HG03342 (cell line): ENCODE data around the gene DNAJC30.

Experiments used
- ATAC-seq: cut with Tn5 transposase; IDR thresholded peaks from one replicate; pipeline ENCODE4 v1.9.1; 2021; ENCODE audit warnings: mild to moderate bottlenecking, moderate library complexity; ENCODE audit not compliant: unreplicated experiment

The DNAJC30 gene

DNA sequence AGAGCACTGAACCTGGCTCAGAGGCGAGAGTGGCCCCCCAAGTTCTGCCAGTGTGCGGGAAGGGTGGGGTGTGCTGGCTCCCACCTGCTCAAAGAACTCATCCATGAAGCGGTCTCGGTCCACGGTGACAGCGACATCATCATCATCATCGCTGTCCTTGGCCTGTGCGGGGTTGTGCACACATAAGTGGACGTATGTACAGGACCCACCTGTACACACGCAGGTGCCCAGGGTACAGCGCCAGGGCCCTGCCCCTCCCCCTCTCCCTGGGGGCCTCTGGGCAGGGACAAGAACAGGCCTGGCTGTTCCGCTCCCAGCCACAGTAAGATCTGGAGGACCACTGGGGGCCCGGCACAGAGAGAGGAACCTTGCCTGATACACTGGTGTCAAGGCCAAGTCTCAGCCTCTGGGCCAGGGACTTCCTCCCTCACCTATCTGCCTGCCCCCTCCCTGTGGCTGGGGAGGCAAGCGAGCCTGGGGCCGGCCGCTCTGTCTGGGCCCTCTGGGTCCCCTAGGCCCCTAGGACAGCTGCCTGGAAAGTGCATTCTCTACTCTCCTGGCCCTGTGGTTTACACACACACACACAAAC is 25.8 kb upstream of the DNAJC30 start:
- no peak for ATAC-seq

DNA sequence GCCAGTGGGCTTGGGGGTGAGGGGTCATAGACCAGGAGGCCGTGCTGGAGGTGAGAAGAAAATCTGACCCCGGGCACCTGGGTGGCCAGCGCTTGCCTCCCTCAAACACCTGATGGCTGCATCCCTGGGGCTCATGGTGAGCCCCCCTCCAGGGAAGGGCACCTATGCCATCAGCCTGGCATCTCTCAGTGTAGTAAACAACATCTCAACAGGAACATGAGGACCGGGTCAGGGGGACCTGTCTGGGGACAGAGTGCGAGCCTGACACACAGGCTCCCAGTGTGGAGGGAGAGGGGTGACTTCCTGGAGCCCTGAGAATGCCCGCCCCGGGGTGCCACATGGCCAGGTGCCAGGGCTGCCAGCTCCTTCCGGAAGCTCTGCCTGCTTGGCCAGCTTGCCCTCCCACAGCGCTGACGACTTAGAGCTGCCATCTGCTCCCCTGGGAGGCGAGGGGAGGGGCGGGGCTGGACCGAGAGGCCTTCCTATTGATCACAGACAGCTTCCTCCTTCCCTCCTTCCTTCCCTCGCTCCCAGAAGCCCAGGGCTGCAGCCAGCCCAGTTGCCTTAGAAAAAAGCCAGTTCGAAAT is 23.9 kb upstream of the DNAJC30 start:
- no peak for ATAC-seq

DNA sequence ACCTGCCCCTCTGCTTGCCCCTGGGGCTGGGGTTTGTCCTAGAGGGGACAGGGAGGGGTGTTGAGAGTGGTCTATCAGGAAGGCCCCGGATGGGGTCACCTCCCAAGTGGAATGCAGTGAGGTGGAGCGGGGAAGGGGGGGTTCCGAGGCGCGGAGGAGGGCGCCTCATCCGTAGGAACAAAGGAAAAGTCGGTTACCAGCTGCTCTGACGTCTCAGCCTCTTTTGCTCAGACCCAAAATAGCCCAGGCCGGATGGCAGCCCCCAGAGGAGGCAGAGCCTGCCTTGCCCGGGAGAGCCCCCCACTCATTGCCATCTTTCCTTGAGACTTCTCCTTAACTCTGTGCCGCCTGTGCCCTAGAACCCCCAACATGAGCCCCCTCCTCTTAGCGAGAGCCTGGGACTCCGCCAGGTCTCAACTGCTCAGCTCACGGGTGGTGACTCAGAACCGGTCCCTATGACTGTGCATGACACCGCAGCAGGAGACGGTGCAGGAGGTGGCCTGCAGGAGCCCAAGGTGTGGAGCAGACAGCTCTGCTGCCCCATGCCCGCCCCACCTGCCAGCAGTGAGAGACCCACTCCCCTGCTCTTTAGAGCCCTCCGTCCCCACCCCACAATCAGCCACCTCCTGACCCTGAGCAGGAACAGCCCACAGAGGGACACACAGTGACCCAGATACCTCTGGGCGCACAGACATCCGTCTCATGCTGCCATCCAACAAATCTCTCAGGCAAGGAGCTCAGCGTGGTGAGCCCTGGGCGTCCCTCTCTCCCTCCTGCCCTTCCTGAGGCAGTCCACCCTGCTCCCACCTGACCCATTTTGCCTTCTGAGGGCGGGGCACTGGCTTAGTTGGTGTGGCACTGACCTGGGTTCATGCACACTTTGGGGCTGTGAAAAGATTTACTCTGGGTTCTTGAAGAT is 23.1 kb upstream of the DNAJC30 start:
- ATAC-seq = no peak

DNA sequence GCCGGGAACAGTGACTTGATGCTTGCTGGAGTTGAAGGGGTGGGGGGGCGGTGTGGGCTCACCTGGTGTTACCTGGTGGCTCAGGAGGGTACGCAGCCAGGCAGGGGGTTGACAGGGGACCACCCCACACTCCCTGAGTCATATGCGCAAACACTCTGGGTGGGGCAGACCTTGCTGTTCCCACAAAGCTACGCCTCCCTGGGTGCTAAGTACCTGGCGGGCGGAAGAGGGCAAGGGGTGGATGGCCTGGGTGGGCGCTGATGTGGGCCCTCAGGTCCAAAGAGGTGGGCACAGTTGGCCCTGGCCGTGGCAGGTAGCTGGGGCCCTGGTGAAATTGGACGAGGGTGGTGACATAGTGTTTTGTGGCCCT is 22.3 kb upstream of the DNAJC30 start:
- ATAC-seq = no peak

DNA sequence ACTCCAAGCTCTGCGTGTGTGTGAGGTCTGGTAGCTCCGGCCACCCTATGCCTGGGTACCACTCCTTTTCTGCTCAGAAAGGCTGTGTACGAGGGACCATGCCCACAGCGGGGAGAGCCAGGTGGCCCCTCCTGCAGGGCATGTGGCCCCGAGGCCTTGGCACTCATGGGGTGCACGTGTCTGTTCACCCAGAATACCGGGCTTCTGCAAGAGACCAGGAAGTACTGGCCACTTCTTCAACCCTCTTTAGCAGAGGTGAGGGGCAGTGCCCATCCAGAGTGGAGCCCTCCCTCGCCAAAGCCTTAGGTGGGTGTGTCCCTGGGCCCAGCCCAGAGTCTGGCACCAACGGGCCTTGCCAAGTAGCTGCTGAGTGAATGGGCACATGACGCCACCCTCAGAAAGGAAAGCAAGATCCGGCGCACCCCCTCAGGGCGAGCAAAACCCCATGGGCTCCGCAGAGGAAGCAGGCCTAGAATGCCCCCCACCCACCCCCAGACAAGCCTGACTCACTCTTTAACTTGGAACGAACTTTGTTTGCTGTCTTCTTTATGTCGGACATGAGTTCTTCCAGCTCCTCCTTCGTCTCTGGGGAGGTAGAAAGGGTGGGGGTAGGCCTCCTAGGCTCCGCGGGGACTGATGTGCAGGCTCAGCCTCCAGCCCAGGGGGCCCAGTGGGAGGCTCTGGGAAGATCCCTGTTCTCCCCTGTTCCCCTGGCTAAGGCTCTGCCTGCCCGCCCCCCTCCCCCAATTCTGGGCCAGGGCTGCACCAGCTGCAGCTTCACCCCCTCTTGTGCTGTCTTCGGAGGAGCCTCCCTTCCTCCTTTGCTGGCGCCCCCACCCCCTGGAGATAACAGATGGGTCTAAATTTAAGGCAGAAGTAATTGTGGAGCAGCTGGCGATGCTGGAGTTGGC is 21.6 kb upstream of the DNAJC30 start:
- no peak for ATAC-seq

DNA sequence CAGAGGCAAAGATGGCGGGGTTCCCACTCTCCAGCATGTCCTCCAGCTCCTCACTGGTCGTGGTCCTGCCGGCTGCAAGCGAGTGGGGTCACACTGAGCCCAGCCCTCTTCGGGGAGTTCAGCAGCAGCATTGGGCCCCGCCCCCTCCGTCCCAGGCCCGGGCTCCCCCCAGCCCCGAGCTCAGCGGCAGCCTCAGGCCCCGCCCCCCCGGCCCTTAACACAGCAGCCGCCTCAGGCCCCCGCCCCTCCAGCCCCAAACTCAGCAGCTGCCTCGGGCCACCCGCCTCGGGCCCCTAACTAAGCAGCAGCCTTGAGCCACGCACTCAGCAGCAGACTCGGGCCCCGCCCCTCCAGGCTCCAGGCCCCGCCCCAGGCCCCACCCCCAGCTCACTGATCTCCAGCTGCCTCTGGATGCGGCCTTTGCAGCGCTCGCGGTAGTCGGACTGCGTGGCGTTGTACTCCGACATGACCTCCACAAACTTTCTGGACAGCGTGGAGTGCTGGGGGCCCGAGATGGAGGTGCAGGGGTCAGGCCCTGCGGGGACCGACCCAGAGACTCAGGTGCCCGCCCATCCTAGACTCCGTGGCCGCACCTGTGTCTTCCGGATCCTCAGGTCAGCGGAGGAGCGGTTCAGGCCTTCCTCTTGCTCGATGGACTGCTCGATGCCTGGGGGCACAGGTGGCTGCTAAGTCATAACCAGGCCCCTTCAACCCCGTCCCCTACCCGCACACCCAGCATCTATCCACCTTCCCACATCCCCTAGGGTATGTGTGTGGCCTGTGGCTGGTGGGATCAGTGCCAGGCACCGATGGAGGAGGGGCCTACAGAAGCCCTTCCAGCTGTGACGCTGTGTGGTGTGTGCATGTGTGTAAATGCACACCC is 20.7 kb upstream of the DNAJC30 start:
- no peak for ATAC-seq

DNA sequence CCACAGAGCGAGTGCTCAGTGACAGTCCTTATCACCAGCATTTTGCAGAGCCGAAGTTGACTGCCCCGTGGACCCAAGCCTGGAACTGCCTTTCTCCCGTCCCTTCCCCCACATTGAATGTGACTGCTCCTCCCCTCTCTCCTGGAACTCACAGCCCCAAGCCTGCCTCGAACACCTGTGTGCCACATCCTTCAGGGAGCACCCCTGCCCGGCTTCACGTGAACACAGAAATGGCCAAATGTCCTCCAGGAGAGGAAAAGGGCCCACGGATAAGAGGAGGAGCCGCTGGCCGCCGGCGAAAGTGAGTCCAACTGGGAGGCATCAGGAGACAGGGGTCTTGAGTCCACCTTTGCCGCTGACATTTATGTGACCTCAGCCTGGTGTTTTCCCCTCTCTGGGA is 20.0 kb upstream of the DNAJC30 start:
- no peak for ATAC-seq

DNA sequence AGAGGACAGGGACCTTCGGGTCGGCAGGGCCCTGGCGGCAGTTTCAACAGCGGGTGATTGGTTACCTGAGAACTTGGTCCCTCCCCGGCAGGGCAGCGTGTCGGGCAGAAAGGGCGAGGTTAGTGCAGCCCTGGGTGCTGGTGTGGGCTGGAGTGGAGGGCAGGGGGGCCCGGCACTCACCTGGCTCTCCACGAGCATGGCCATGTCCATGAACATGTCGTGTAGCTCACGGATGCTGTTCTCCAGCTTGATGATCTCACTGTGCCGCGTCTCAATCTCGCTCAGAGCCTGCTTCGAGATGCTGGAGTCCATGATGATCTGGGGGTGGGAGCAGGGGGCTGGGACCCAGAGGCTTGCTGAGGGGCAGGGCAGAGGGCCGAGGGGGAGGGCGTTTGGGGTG is 19.4 kb upstream of the DNAJC30 start:
- ATAC-seq = no peak

DNA sequence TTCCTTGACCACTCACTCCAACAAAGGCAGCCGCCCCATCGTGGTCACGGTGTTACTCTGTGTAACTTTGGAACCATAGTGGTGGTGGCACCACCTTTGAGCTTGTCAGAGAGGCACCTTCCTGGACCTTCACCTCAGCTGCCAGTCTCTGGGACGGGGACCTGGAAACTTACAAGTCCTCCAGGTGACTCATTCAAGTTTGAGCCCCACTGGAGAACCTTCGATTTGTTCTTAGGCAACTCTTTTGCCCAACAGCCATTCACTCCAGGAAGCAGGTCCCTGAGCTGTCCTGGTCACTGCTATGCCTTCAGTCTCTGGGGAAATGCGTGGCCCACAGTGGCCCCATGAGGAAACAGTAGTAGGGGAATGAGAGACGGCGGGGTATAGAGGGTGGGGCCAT is 19.0 kb upstream of the DNAJC30 start:
- ATAC-seq = no peak

DNA sequence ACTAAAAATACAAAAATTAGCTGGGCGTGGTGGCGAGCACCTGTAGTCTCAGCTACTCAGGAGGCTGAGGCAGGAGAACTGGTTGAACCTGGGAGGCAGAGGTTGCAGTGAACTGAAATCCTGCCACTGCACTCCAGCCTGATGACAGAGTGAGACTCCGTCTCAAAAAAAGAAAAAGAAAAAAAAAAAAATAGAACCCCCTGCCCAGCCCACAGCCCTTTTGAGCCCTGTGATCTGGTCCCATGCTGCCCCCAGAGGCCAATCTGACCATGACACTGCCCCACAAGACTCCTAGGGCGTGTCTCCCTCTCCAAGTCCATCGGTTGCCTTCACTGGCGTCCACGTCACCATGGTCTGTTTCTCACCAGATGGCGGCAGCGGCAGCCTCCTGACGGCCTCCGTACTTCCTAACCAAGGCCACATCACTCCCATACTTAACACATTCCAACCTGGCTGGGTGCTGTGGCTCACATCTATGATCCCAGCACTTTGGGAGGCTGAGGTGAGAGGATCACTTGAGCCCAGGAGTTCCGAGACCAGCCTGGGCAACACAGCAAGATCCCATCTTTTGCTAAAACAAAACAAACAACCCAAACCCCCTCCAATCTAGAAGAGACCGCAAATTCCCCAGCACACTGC is 18.2 kb upstream of the DNAJC30 start:
- no peak for ATAC-seq

DNA sequence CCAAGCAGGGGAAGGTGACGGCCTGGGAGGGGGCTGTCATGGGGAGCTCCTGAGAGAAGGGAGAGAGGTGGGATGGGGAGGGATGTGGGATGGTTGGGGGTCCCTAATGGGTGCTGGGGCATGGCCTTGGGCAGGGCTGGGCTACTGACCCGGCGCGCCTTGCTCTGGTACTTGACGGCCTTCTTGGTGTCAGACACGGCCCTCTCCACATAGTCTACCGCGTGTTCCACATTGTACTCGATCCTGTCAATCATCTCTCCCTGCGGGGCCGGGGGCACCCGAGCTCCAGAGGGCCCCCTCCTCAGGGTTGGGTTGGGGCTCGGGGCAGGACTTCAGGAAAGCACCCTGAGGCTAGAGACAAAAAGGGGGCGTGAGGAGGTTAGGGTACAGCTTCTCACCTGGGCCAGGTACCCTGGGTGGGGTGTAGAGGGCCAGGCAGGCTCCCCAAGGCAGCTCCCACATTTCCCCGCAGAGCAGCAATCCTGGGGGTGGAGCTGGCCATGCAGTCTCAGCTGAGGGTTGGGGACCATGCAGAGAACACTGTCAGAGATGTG is 17.4 kb upstream of the DNAJC30 start:
- ATAC-seq = no peak

DNA sequence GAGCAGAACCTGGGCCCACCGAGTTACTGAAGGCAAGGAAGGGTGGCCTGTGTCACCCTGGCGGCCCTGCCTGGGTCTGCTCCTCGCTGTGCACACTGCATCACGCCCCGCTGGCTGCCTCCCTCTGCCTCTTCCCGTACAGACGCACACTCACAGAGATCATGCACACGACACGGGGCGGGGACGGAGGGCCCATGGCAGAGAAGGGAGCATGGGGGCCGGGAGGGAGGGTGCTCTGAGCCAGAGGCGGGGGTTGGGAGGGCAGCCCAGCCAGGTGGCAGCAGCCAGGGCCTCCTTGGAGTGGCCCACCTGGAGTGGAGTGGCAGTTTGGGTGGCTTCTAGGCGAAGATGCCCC is 16.8 kb upstream of the DNAJC30 start:
- ATAC-seq = no peak

DNA sequence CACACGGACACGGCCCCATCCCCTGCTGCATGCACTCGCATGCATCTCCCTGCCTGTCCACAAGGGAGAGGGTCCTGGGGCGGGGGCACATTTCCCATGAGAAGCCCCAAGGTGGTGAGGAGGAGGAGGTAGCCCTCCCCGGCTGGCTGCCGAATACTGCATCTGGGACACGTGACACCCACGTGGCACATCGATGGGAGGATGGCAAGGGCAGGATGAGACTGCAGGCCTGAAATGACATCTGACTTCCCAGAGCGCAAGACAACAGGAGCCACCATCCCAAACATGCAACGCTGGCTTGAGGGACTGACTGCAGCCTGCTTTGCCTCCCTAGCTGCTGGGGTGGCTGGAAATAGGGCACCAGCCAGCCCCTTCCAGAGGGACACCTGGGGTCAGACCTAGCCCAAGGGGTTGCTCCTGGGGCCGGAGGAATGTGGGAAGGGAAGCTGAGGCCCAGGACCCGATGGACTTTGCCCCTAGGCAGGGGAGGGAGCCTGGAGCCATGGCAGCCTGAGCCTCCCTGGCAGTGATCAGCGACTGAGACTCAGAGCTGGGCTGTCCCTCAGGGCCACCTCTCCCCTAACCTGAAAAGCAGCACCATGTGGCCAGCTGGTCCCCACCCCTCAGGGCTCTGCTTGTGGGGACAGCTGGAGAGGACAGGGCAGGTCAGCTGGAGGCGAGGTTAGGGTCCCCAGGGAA is 16.3 kb upstream of the DNAJC30 start:
- ATAC-seq = no peak

DNA sequence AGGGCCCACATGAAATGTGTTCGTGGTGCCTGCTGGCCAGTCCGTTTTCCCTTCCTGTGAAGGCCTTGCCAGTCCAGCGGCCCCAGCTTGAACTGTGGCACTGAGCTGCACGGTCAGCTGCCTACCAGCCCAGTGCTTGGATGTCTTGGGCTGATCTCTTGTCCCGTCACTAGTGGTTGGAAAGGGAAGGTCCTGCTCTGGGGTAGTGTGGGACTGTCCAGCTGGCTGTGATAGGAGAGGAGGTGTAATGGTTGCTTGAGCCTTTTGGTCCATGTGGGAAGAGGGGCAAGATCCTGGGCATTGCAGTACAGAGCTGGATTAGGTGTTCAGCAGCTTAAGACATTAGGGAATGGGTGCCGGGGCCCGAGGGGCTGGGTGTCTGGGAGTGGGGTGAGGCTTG is 15.2 kb upstream of the DNAJC30 start:
- ATAC-seq = no peak

DNA sequence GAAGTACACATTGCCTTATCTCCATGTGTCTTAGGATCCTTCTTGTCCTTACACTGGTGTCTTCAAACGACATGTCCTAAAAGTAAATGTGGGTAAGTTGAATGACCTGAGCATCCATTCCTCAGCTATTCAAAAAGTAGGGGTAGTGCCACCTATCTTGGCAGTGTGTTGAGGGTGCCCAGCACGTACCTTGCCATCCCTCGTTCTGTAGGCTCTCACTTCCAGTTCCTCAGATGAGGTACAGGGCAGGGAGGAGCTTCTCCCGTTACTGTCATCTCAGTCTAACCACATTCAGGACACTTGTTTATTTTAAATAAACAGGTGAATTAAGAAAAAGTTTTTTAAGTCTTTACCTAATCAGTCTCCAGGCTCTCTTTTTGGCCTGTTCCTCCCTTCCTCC is 13.1 kb upstream of the DNAJC30 start:
- no peak for ATAC-seq

DNA sequence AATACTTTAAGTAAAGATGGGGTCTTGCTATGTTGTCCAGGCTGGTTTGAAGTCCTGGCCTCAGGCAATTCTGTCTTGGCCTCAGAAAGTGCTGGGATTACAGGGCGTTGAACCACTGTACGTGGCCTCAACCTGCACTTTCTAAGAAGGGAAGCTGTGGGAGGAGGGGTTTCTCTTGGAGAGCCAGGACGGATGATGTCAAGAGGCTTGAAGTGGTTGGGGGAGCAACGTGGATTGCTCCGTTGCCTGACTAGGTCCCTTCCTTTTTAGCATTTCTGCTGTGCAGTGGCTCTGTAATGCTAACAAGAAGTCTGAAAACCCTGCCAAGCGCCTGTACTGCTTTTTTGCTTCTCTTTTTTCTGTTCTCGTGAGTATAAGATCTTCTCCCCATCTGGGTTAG is 7.4 kb upstream of the DNAJC30 start:
- ATAC-seq = no peak

DNA sequence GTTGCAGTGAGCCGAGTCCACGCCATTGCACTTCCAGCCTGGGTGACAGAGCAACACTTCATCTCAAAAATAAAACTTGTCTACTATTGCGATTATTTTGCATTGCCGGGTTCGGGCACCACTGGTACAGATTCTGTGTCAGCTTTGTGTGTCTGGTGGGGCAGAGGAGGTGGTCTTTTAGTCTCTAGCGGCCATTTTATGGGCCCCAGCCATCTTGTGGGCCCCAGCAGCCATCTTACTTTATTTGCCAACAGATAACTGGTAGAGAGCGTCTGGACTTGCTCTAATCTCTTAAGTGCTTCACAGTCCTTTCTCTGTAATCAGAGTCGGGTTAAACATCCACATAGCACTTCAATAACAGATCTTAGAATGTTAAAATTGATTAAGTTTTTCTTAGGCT is 5.0 kb upstream of the DNAJC30 start:
- no peak for ATAC-seq

DNA sequence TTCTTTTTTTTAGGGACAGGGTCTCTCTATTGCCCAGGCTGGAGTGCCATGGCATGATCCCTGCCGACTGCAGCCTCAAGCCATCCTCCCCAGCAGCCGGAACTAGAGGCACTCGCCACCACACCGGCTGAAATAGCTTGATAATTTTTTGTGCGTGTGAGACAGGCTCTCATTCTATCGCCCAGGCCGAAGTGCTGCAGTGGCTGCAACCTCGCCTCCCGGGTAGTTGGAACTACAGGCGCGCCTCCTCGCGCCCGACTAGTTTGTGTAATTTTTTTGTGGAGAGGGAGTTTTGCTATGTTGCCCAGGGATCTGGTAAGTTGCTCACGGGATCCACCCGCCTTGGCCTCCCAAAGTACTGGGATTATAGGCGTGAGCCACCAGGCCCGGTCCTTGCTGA is 2.1 kb upstream of the DNAJC30 start:
- no peak for ATAC-seq
